Measurements from ENCODE around the gene OR1F1.

The OR1F1 gene

GRCh38 chr16:3246002-3246401, 58.0 kb downstream of the OR1F1 start:
- no peak for DNase-seq (ENCODE audit: low read depth in 1 of 2, low spot score in 1 of 2)

- DNase-seq (ENCODE audit: low read depth in 1 of 2, low spot score in 1 of 2), result no peak
Measured at GRCh38 chr16:3246876-3247275, 58.9 kb downstream of the OR1F1 start.

GRCh38 chr16:3248596-3248995, 60.6 kb downstream of the OR1F1 start:
- DNase-seq (ENCODE audit: low read depth in 1 of 2, low spot score in 1 of 2), result no peak

- DNase-seq (ENCODE audit: low read depth in 1 of 2, low spot score in 1 of 2), result no peak
Measured at GRCh38 chr16:3249020-3249419, 61.0 kb downstream of the OR1F1 start.

GRCh38 chr16:3249451-3249850, 61.4 kb downstream of the OR1F1 start:
- DNase-seq (ENCODE audit: low read depth in 1 of 2, low spot score in 1 of 2), result no peak

- no peak for DNase-seq (ENCODE audit: low read depth in 1 of 2, low spot score in 1 of 2)
Measured at GRCh38 chr16:3252967-3253366, 65.0 kb downstream of the OR1F1 start.

- DNase-seq (ENCODE audit: low read depth in 1 of 2, low spot score in 1 of 2), result no peak
Measured at GRCh38 chr16:3254309-3254708, 66.3 kb downstream of the OR1F1 start.
